Epithelial cell of prostate (primary cell): ENCODE data around the gene PADI1.
A peak's percentile ranks its signal among the peaks of the same experiment; 100 is the strongest.

Experiments
- DNase-seq: peaks from one replicate; pipeline ENCODE4 v3.0.0-alpha.2; 2011; ENCODE audit warnings: low read depth, low spot score
- H3K27ac ChIP-seq: fragments of 450-650 bp; 2 replicates; pipeline ENCODE4 v1.5.1; 2017; ENCODE audit warnings: mild to moderate bottlenecking

The PADI1 gene, protein sequence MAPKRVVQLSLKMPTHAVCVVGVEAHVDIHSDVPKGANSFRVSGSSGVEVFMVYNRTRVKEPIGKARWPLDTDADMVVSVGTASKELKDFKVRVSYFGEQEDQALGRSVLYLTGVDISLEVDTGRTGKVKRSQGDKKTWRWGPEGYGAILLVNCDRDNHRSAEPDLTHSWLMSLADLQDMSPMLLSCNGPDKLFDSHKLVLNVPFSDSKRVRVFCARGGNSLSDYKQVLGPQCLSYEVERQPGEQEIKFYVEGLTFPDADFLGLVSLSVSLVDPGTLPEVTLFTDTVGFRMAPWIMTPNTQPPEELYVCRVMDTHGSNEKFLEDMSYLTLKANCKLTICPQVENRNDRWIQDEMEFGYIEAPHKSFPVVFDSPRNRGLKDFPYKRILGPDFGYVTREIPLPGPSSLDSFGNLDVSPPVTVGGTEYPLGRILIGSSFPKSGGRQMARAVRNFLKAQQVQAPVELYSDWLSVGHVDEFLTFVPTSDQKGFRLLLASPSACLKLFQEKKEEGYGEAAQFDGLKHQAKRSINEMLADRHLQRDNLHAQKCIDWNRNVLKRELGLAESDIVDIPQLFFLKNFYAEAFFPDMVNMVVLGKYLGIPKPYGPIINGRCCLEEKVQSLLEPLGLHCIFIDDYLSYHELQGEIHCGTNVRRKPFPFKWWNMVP

DNA sequence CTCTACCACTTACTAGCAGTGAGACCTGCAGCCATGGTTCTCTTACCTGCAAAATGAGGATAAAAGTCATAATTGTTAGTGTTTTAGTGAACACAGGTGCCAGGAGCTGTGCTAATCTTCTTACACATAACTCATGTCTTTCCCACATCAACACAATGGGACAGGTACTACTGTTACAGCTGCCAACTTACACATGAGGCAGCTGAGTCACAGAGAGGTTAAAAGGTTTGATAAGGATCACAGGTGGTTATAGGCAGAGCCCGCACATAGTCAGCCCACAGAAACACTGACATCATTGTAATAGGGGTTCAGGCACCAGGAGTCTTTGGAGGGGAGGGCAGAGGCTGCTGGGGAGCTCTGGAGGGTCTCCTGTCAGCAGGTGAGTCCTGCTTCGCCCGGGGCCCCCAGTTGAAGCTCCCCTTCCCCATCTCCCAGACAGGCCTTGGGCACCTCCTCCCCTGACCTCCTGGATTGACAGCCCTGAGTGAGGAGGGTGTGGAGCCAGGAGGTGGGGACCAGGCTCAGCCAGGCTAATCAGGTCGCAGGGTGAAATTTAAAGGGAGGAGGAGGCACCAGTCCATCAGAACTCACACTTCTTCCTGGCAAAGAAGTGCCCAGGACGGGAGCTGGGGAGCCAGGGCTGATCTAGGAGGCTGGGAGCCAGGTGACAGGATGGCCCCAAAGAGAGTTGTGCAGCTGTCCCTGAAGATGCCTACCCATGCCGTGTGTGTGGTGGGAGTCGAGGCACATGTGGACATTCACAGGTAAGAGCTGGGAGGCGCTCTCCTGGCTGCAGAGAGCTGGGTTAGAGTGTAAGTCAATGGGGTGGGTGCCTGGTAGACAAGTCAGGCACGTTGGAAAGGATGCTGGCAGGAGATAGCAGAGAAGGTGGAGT, at the start of gene PADI1:
Gene PADI1 (plus strand): TSS at position 583 of the 895 bp plus-strand sequence. CDS start 90 bp downstream, at position 673.
- H3K27ac ChIP-seq, result peak within 1 kb of the TSS; percentile 19
- peak; percentile 59 for DNase-seq

DNA sequence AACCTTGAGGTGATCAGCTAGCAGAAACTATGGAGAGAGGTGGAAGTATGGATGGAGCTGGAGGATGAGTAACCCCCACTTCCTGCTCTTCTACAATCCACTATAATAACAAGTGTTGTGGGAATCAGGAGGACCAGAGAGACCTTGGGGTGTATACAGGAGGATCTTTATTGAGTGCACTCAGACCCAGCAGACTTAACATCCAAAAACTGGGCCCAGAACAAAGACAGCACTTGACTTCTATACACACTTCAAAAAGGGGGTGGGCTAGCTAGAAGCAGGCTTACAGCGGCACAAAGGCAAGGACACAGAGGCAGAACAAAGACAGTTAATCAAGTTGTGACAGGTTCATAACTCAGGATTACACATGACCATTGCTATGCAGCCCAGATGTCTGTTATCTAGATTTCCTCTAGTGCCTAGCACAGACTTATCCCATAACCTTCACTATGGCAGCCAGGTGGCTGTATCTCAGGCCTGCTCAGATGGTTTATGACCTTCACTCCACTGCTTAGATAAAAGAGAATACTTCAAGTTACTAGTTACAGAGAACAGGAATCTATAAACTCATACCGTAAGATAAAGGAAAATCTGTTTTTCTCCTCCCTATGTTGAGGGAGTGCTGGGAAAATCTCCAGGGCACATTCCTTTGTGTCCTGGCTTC, 49.5 kb upstream of the PADI1 start:
- DNase-seq, result no peak
- no peak overlapping the region for H3K27ac ChIP-seq

DNA sequence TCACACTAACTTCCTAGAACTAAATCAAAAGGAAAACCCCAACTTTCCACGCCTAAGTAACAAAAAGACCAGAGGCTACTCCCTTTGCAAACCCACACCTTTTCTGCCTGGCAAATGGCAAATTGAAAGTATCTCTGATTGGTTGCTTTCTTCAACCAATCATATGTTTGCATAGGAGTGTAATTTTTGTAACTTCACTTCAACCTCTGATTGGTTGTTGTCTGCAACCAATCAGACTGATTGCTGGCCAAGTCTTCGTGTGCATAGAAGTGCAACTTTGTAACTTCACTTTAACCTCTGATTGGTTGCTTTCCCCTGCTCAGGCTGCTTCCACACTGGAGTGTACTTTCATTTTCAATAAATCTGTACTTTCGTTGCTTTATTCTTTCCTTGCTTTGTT, 48.8 kb upstream of the PADI1 start:
- DNase-seq, result no peak
- H3K27ac ChIP-seq, result no peak overlapping the region

DNA sequence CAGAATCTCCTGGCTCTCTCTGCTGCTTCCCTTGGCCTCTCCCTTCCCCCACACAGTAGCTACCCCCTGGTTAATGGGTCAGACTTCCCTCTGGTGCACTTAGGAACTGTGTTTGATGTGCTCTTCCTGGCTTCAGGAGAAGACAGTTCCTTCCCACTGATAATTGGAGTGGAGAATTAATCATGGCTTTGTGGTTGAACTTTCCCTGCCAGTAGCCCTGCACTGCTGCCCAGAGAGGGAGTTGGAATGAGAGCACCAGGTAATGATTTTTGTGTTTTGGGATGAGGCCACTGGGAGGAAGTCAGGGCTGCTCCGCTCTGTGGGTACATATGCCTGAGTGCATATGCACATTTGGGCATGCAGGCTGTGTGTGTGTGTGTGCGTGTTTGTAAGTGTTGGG, 46.0 kb upstream of the PADI1 start:
- no peak overlapping the region for H3K27ac ChIP-seq
- no peak for DNase-seq

DNA sequence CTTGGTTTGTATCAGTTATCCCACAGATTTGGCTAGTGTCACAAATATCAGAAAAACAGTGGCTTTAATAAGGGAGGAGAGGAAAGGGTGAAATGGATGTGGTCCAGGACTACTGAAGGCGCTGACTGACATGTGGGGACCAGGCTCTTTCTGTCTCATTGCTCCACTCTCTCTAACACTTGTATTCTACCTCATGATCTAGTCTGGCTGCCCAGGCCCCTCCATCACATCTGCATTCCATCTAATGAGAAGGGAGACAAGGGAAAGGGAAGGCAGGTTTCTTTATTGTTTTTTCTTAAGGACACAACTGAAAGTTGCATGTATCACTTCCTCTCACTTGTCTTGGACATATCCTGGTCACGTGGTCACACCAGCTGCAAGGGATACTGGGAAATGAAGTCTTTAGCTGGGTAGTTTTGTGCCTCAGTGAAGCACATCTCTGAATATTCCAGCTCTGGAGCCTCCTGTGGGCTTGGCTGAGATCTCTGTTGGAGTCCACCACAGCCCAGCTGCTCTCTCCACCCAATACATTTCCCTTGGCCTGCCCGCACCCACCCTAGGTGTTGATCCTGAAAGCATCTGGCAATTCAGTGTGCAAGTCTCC, 43.7 kb upstream of the PADI1 start:
- DNase-seq, result no peak
- H3K27ac ChIP-seq, result no peak overlapping the region

DNA sequence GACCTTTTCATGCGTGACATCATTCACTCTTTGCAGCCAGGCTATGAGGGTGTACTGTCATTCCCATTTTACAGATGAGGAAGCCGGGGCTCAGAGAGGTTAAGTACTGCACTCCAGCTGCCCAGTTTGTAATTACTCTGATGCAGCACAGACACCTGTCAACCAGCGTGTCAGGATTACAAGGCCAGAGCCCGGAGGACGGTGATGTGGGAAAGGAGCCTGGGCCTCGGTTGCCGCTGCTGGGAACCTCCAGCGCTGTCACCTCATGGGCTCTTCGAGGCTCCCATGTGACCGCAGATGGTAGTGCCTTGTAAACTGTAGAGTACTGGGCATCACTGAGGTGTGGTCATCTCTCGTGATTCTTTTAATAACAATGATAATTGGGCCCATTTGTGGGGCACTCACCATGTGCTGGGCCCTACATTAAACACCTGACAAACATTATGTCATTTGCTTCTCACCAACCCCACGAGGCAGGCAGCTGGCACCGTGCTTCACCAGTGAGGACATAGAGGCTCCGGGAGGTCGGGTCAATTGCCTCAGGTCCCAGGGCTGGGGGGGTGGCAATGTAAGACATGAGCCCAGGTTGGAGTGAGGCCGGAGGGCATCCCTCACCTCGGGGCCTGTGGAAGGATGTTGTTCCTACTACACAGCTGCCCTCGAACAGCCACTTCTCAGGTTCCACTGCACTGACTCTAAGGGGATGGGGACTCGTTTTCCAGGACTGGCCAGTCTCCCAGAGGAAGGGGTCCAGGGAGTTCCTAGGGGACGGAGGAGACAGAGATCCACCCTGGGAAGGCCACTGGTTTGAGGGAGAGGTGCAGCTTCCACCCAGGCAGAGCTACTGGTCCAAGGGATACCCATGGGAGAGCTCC, 42.8 kb upstream of the PADI1 start:
- DNase-seq, result no peak
- no peak overlapping the region for H3K27ac ChIP-seq

DNA sequence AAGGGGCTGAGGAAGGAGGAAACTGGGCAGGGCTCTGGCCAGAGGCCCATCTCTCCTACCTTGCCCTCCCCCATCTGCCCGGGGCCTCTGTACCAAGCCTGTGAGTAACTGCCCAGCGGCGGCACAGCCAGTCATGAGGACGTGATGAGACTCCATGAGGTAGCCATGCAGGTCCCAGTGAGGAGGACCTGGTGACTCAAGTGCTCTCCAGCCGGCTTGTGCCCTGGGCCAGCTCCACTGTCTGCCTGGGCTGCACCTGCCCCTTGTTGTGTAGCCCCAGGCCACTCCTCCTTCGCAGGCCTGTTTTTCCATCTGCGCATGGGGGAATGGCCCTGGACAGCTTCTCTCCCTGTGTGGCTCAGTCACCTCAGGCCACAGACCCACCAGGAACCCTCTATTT, 42.0 kb upstream of the PADI1 start:
- DNase-seq, result no peak
- no peak overlapping the region for H3K27ac ChIP-seq

DNA sequence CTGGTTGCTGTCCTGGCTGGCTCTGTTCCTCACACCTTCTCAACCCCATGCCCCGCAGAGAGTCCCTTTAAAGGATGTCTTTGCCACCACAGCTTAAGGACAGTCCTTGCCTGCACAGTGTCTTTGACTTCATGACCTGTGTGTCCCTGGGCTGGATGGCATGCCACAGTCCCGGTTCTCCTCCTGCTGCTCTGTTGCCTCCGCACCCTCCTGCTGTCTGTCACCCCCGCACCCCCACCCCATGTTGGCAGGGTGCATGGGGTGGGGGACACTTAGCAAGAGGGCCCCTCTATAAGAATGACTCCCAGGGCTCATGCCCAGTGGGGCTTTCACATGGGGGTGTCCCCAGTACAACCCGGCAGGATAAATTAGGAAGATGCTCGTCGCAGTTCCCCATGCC, 41.6 kb upstream of the PADI1 start:
- no peak for DNase-seq
- no peak overlapping the region for H3K27ac ChIP-seq

DNA sequence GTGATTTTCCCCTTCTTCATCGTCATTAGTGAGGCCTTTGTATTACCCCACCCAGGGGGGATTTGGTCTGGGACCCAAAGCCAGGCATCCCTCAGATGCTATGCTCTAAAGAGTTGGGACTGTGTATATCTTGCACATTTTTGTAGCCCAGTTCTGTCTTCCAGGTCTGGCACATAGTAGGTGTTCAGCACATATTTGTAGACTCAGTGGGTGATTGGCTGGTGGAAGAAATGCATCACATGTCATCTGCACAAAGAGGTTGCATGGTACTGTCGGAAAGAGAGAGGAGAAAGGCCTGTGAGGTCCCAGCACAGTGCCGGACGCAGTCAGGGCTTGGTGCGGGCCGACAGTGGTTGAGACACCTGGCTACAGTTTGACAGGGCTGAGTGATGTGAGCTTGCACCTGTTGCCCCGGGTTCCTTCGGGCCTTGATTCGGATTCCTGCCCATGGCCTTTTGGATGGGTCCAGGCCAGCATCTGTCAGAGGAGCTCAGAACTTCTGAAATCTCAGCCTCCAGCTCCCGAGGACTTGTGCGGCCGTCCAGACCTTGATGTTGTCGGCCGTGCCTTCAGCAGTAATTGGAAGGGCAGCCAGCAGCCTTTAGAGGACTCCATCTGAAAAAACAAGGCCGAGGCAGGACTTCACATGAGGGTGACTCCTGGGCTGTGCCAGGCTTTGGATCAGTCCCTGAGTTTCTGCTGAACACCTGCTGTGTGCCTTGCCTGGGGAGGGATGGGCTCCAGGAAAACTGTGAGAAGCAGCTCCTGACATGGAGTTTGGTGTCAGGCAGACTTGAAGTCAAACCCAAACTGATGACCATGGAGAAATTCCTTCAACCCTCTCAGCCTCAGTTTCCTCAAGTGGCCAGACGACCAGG, 40.9 kb upstream of the PADI1 start:
- no peak overlapping the region for H3K27ac ChIP-seq
- no peak for DNase-seq

DNA sequence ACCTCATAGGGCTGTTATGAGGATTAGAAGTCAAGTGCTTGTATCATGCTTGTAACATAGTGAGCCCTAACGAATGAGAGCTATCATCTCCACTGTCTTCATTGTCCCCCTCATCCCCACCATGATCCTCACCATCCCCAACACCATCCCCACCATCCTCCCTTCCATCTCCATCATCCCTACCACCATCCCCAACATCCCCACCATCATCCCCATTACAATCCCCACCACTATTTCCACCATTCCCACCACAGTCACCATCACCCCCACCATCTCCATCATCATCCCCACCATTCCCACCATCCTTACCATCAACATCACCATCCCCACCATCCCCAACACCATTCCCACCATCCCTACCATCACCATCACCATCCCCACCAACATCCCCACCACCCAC, 39.1 kb upstream of the PADI1 start:
- DNase-seq, result no peak
- no peak overlapping the region for H3K27ac ChIP-seq

DNA sequence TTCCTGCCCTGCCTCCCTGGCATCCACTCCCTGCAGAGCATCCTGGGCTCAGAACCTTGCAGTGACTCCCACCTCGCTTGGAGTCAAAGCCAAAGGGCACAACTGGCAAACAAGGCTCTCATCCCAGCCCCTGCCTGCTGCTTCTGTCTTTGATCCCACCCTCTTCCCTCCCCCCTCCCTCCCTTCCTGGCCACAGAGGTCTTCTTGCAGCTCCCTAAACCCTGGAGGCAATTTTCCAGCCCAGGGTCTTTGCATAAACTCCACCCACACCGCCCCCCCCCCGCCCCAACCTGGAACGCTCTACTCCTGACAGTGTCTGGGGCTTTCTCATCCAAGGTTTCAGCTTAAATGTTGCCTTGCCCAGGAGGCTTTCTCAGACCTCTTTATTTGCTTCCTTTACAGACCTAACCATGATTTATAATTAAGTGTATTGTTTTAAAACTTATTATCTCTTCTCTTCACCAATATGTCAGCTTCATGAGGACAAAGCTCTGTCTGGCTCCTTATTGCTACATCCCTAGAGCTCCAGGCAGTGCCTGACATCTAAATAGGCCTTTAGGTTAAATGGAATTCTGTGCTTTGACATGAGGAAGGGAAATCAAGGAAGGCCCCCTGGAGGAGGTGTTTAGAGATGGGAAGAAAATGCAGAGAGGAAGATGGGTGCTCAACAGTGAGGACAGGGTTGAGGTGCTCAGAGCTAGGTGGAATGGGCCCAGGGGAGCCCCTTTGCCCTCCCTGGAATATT, 37.7 kb upstream of the PADI1 start:
- DNase-seq, result no peak
- peak overlapping the region; percentile 75 for H3K27ac ChIP-seq

DNA sequence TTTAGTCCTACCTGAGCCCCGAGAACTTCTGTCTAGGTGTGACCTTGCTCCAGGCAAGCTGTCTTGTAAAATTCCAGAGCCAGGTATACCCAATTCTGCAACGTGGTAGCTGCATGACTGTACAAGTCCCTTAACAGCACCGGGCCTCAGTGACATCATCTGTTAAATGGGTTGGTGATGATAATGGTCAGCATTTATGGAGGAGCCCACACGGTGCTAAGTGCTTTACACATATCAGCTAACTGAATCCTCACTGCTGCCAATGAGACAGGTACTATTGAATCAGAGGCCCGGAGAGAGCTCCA, 37.2 kb upstream of the PADI1 start:
- peak overlapping the region; percentile 75 for H3K27ac ChIP-seq

DNA sequence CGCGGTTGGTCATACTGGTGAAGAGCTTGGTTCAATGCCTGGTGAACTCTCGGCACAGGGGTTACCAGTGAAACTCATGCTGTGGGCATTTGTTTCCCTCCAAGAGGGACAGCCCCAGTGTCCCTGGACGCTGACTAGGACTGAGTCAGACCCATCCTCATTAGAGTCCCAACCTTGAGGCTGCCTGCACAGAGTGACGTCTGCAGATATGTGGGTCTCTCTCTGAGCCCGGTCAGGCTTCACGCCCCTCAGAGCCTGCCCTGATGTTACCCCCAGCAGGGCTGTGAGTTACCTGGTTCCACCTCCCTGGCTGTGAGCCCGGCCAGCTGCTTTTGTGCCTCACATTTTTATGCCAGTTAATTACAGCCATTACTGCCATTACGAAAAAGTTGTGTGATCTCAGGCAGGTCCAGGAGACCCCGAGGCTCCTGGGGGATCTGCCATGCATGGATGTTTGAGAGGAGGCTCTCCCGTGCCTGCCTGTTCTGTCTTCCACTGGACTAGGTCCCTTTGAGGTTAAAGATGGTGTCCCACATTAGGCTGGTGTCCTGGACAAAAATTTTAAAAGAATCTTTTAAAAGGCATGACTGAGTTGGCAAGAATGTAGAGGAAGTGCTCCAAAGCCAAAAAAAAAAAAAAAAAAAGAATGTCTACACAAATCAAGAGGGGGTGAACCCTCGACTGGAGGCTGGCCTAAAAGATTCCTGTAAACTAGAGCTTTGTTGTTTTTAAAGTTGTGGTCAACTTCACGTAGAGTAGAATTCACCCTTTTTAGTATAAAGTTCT, 36.6 kb upstream of the PADI1 start:
- peak overlapping the region; percentile 75 for H3K27ac ChIP-seq
- DNase-seq, result peak; percentile 33

More for the DNA sequence above, 37.2 kb upstream of the PADI1 start:
- DNase-seq, result peak; percentile 8

DNA sequence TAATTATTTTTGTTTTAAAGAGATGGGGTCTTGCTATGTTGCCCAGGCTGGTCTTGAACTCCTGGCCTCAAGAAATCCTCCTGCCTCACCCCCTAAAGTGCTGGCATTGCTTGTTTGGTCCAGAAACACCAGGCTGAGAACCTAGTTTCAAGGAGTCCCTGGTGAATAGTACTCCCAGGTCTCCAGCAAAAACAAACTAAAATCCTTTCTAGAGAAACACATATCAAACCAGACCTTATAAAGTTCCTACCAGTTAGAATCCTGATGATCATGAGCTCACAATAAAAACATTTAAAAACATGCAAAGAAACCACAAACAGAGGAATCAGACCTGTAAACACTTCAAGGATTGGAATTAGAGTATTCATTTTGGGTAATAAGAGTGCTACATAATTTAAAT, 34.4 kb upstream of the PADI1 start:
- H3K27ac ChIP-seq, result no peak overlapping the region
- DNase-seq, result no peak

DNA sequence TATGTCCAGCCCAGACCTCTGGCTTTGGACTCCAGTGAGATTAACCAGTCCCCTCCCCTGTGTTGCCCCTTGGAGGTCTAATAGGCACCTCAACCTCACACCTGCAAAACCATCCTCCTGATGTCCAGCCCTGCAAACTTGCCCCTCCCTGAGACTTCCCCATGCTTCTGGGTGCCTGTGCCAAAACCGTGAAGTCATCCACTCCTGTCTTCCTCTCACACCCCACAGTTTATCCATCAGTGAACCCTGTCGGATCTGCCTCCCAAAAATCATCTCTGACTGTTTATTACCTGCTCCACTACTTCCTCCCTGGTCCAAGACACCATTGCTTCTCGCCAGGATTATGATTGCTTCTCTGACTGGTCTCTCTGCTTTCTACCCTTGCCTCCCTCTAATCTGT, 31.7 kb upstream of the PADI1 start:
- no peak overlapping the region for H3K27ac ChIP-seq
- DNase-seq, result no peak

DNA sequence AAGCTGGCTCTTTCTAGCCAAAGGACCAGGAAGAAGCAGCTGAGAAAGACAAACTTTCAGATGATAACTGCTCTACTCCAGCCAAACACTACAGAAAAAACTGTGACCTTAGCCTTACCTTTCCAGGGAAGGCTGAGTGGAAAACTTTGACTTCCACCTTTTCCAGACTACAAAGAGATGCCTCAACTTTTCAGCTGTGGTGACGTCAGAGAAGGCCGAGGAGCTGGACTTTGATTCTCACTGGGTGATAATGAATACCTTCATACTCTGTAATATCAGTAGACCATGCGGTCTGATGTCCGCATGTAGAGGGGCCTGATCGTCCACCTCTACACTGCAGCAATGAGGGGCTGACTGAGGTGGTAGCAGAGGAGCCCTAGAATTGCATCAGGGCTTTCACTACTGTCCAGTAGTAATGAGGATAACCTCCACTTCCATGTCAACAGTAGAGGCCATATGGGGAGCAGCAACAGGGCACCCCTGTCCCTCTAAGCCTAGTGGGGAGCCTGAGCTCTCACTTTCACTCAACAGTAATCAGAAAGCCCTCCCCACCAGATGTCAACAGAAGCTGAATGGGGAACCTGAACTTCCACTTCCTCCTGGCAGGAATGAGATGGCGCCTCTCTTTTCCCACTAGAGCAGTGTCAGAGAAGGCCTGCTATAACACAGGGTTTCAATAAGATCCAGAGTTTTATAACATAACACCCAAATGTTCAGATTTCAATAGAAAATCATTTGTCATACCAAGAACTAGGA, 28.4 kb upstream of the PADI1 start:
- no peak overlapping the region for H3K27ac ChIP-seq
- no peak for DNase-seq
